Peyer's patch (tissue), 4 donors: ENCODE results near the gene UGT1A3.

Experiments
- POLR2A ChIP-seq, 2 donors: fragments of 450-650 bp; IDR thresholded peaks; one replicate each; pipeline ENCODE4 v1.5.1; 2017; ENCODE audit warnings: antibody characterized with exemption in 2 of 2, mild to moderate bottlenecking in 2 of 2, moderate library complexity in 2 of 2
- TF ChIP-seq, protein P1 (sequence below), 6 experiments: fragments of 450-650 bp in 4 of 6; fragments of 200-600 bp in 2 of 6; sonication (generic) in 1 of 6; IDR thresholded peaks; one replicate each; pipeline ENCODE4 v1.5.1; 2017 to 2019; ENCODE audit warnings: antibody characterized with exemption in 6 of 6, mild to moderate bottlenecking in 3 of 6, moderate library complexity in 1 of 6

GRCh38 chr2:233684640-233685039, 44.2 kb upstream of the UGT1A3 start:
- TF ChIP-seq, protein P1, sequence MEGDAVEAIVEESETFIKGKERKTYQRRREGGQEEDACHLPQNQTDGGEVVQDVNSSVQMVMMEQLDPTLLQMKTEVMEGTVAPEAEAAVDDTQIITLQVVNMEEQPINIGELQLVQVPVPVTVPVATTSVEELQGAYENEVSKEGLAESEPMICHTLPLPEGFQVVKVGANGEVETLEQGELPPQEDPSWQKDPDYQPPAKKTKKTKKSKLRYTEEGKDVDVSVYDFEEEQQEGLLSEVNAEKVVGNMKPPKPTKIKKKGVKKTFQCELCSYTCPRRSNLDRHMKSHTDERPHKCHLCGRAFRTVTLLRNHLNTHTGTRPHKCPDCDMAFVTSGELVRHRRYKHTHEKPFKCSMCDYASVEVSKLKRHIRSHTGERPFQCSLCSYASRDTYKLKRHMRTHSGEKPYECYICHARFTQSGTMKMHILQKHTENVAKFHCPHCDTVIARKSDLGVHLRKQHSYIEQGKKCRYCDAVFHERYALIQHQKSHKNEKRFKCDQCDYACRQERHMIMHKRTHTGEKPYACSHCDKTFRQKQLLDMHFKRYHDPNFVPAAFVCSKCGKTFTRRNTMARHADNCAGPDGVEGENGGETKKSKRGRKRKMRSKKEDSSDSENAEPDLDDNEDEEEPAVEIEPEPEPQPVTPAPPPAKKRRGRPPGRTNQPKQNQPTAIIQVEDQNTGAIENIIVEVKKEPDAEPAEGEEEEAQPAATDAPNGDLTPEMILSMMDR (IDR thresholded peaks at IDR 0.05), result no peak
- no peak for TF ChIP-seq POLR2A (IDR thresholded peaks at IDR 0.05)
